Stimulated activated naive B cell treated with anti-CD40 and anti-IgM and Interleukin-4, amounts not matched to agents 10 μg/mL and 1 μg/mL and 100 μg/mL, for 72 hours (primary cell): Measurements from ENCODE around the gene BHLHE40.

Experiments used
- ATAC-seq, 2 donors: fragments of 150-1000 bp; cut with Tn5 transposase; replicated peaks; 2 replicates each; pipeline ENCODE4 v1.10.0; 2021; ENCODE audit warnings: moderate library complexity in 1 of 2
- DNase-seq: peaks from one replicate; pipeline ENCODE4 v3.0.0; 2021
- H3K27ac Mint-ChIP-seq: one replicate; pipeline ENCODE4 v1.8.0; 2022; ENCODE audit warnings: mild to moderate bottlenecking, mixed read lengths
- H3K27me3 Mint-ChIP-seq, 2 donors: one replicate each; pipeline ENCODE4 v1.8.0; 2022; ENCODE audit warnings: mixed read lengths in 2 of 2
- H3K36me3 Mint-ChIP-seq, 2 donors: one replicate each; pipeline ENCODE4 v1.8.0; 2022; ENCODE audit warnings: mixed read lengths in 2 of 2, mild to moderate bottlenecking in 1 of 2
- H3K4me1 Mint-ChIP-seq, 2 donors: one replicate each; pipeline ENCODE4 v1.8.0; 2022; ENCODE audit warnings: mixed read lengths in 2 of 2, mild to moderate bottlenecking in 1 of 2
- H3K4me3 Mint-ChIP-seq, 2 donors: one replicate each; pipeline ENCODE4 v1.8.0; 2022; ENCODE audit warnings: mild to moderate bottlenecking in 2 of 2, mixed read lengths in 2 of 2, moderate library complexity in 1 of 2
- H3K9me3 Mint-ChIP-seq, 2 donors: one replicate each; pipeline ENCODE4 v1.8.0; 2022; ENCODE audit warnings: mixed read lengths in 2 of 2, mild to moderate bottlenecking in 1 of 2

BHLHE40 gene

GRCh38 chr3:4983739-4984510 is 4.7 kb downstream of the BHLHE40 start:
- Mint-ChIP-seq H3K4me1 (peaks cover 38 to 66% of the 10 kb centered on the region in 2 donors), H3K9me3 (no peaks in the 10 kb centered on the region), H3K27me3 (no peaks in the 10 kb centered on the region), H3K27ac (peak overlapping the region; percentile 96), H3K36me3 (peaks cover 61 to 71% of the 10 kb centered on the region in 2 donors), H3K4me3 (peak overlapping the region; percentile 85 to 92)
- peak; percentile 54 to 66 for ATAC-seq
- peak; percentile 88 for DNase-seq

- Mint-ChIP-seq H3K4me1 (peaks cover 43 to 71% of the 10 kb centered on the region in 2 donors), H3K27ac (peak overlapping the region; percentile 96), H3K4me3 (peak overlapping the region; percentile 85 to 92), H3K36me3 (peaks cover 59 to 66% of the 10 kb centered on the region in 2 donors), H3K27me3 (no peaks in the 10 kb centered on the region), H3K9me3 (no peaks in the 10 kb centered on the region)
- no peak for ATAC-seq
- no peak for DNase-seq
Observed at GRCh38 chr3:4984511-4984864, 5.3 kb downstream of the BHLHE40 start.

GRCh38 chr3:4985330-4986174 is 6.3 kb downstream of the BHLHE40 start:
- H3K4me3 Mint-ChIP-seq, result peak overlapping the region; percentile 84 to 85
- H3K27ac Mint-ChIP-seq, result peak overlapping the region; percentile 95
- H3K36me3 Mint-ChIP-seq, result peaks cover 48 to 55% of the 10 kb centered on the region in 2 donors
- H3K27me3 Mint-ChIP-seq, result no peaks in the 10 kb centered on the region
- peaks cover 46 to 75% of the 10 kb centered on the region in 2 donors for H3K4me1 Mint-ChIP-seq
- H3K9me3 Mint-ChIP-seq, result no peaks in the 10 kb centered on the region
- no peak for DNase-seq
- no peak for ATAC-seq

DNA sequence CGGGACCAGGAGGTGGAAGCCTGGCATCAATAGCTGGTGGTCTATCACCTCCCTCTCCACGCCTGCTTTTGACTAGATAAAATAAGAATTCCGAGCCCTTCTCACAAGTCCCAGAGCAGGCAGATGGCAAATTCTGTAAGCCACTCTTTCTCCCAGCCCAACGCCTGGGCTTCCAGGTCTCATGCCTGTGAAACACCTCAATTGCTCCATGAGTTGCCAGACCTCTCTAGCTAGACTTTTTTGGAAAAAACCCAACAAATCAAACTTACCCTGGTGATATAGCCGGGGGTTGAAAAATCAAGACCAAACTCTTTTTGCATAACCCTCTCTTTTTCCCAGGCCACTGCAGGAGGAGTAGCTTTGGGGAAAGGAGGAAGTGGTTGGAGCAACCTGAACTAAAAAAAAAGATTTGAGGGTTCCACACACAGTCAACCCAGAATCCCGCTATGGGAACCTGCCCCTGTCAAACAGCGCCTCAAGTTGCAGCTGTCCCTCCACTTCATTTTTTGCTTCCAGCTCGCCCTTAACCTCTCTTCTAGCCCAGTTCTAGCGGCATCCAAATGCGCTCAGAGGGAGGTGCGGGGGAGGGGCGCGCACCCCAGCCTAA is 7.0 kb downstream of the BHLHE40 start:
- peak overlapping the region; percentile 84 to 85 for H3K4me3 Mint-ChIP-seq
- ATAC-seq, result peak; percentile 19 to 24
- H3K36me3 Mint-ChIP-seq, result peaks cover 43 to 49% of the 10 kb centered on the region in 2 donors

DNA sequence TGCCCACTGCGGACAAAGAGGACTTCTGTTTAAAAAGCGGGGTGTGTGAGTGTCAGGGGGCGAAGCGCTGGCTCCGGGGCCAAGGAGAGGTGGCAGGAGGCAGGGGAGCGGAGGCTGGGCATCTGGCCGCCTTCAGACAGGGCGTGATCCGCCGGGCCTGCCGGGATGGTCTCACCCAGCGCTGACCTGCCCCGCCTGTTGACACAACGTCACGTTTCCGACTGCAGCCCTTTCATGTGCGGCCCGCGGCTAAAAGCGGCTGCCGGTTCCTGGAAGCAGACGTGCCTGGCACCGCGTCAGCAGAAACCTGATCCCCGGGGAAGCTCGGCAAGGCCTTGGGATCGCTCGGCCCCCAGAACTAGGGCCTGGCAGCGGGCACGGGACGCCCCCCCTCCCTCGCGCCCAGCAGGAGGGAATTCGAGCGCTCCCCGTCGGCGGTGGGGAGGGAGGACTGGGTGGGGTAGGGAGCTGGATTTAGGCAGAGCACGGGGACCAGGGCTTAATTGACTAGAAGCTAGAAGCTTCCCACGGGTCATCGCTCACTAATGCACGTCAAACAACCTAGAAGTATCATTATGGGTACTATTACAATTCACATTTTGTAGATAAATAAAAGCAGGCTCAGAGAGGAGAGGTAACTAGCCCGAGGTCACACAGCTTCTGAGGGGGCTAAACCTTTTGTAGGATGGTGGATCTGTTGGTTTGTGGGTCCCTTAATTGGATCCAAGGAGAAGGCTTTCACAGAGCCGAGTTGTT is 7.7 kb downstream of the BHLHE40 start:
- Mint-ChIP-seq H3K4me1 (peaks cover 41 to 67% of the 10 kb centered on the region in 2 donors), H3K36me3 (peaks cover 36 to 42% of the 10 kb centered on the region in 2 donors), H3K9me3 (no peaks in the 10 kb centered on the region), H3K27ac (peak overlapping the region; percentile 95), H3K4me3 (peak overlapping the region; percentile 84 to 85), H3K27me3 (no peaks in the 10 kb centered on the region)
- DNase-seq, result peak; percentile 86
- peak; percentile 60 for ATAC-seq

More for the DNA sequence above, 7.0 kb downstream of the BHLHE40 start:
- Mint-ChIP-seq H3K27me3 (no peaks in the 10 kb centered on the region), H3K9me3 (no peaks in the 10 kb centered on the region), H3K27ac (peak overlapping the region; percentile 95), H3K4me1 (peaks cover 44 to 72% of the 10 kb centered on the region in 2 donors)
- DNase-seq, result no peak

DNA sequence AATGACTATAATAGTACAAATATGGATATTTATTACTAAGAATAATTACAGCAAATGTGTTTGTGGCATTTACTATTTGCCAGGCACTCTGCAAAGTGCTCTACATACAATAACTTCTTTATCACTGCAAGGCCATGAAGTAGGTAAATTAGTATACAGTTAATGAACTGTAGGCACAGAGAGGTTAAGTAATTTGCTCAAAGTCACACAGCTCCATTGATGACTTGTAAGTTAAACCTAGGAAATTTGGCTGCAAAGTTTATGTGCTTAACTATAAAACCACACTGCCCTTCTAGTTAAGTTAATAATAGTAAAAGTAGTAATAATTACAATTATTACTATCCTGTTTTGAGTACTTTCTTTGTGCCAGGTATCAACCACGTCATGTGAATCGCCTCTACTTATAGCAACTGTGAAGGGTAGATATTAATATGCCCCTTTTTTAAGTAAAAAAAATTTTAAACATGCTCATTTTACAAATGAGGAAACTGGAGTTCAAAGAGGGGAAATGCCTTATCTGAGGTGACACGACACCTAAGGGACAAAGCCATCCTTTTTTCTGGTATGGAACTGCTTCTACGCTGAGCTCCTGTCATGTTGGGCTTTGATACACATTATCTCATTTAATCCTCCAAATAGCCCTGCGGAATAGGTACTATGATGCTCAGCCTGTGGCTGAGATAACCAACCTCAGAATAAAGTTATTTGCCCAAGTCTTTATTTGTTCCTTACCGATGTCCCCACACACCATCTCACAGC is 8.5 kb downstream of the BHLHE40 start:
- ATAC-seq, result no peak
- no peaks in the 10 kb centered on the region for H3K27me3 Mint-ChIP-seq
- peaks cover 43 to 65% of the 10 kb centered on the region in 2 donors for H3K4me1 Mint-ChIP-seq
- H3K36me3 Mint-ChIP-seq, result peaks cover 32 to 34% of the 10 kb centered on the region in 2 donors
- no peak for DNase-seq
- peak overlapping the region; percentile 84 to 85 for H3K4me3 Mint-ChIP-seq
- no peaks in the 10 kb centered on the region for H3K9me3 Mint-ChIP-seq
- peak overlapping the region; percentile 95 for H3K27ac Mint-ChIP-seq

DNA sequence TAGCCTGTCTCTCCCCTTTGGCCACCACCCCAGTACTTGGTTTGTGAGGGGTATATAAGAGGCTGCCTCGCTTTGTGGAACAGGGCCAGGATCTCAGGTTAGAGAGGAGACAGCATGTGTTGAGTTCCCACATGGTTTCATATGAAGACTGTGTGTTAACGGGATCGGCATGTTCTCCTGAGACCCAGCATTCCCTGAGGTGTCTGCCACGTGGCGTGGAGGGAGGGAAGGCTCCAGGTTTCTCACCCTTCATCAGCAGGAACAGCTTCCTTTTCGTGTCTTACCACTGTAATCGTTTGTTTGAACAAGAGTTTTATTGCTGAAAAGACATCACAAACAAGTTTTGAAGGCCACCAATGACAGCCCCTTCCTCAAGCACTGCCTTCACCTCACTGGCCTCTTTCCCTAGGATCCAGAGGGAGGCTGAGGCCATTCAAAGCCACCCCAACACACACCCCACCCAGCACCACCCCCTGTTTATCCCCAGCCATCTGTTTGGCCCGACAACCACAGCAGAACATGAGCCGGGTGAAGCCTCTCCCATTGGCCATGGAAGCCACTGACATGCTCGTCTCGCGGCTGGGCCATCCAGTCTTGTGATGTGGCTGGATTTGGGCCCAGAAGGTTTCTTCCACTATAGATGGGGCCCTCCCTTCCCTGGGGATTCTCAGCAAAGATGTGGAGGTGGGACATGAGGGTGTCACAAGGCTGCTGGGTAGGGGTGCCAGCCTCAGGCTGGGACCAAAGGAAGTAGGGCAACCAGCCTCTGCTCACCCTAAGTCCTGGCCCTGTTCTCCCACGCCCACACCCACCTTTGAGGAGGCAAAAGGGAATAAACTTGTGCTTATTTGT is 10.0 kb downstream of the BHLHE40 start:
- DNase-seq, result no peak
- no peaks in the 10 kb centered on the region for H3K27me3 Mint-ChIP-seq
- H3K36me3 Mint-ChIP-seq, result peaks cover 17 to 19% of the 10 kb centered on the region in 2 donors
- no peak overlapping the region for H3K4me3 Mint-ChIP-seq
- no peak for ATAC-seq
- H3K4me1 Mint-ChIP-seq, result peaks cover 34 to 57% of the 10 kb centered on the region in 2 donors
- H3K9me3 Mint-ChIP-seq, result no peaks in the 10 kb centered on the region
- H3K27ac Mint-ChIP-seq, result peak overlapping the region; percentile 84

- no peak for ATAC-seq
- no peak overlapping the region for H3K27ac Mint-ChIP-seq
- no peaks in the 10 kb centered on the region for H3K9me3 Mint-ChIP-seq
- H3K4me3 Mint-ChIP-seq, result no peak overlapping the region
- no peak for DNase-seq
- peaks cover 12 to 14% of the 10 kb centered on the region in 2 donors for H3K36me3 Mint-ChIP-seq
- H3K4me1 Mint-ChIP-seq, result peaks cover 38 to 60% of the 10 kb centered on the region in 2 donors
- no peaks in the 10 kb centered on the region for H3K27me3 Mint-ChIP-seq
Observed at GRCh38 chr3:4990069-4990468, 10.8 kb downstream of the BHLHE40 start.

DNA sequence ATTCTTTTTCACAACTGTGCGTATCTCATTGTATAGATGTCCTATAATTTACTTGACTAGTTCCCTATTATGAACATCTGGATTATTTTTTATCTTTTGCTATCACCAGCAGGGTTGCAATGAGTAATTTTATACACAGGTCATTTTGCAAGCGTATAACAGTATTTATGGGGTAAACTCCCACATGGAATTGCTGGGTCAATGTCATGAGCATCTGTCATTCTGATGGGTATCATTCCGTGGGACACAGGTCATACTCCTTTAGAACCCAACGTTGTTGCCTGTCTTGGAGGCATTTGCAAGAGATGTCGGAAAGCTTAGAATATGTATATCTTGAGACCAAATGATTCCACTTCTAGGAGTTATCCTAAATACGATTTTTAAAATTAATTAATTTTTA is 12.9 kb downstream of the BHLHE40 start:
- H3K4me1 Mint-ChIP-seq, result peaks cover 42 to 60% of the 10 kb centered on the region in 2 donors
- H3K36me3 Mint-ChIP-seq, result no peaks in the 10 kb centered on the region
- DNase-seq, result no peak
- no peak for ATAC-seq
- no peaks in the 10 kb centered on the region for H3K9me3 Mint-ChIP-seq
- H3K27ac Mint-ChIP-seq, result no peak overlapping the region
- H3K4me3 Mint-ChIP-seq, result no peak overlapping the region
- H3K27me3 Mint-ChIP-seq, result no peaks in the 10 kb centered on the region

DNA sequence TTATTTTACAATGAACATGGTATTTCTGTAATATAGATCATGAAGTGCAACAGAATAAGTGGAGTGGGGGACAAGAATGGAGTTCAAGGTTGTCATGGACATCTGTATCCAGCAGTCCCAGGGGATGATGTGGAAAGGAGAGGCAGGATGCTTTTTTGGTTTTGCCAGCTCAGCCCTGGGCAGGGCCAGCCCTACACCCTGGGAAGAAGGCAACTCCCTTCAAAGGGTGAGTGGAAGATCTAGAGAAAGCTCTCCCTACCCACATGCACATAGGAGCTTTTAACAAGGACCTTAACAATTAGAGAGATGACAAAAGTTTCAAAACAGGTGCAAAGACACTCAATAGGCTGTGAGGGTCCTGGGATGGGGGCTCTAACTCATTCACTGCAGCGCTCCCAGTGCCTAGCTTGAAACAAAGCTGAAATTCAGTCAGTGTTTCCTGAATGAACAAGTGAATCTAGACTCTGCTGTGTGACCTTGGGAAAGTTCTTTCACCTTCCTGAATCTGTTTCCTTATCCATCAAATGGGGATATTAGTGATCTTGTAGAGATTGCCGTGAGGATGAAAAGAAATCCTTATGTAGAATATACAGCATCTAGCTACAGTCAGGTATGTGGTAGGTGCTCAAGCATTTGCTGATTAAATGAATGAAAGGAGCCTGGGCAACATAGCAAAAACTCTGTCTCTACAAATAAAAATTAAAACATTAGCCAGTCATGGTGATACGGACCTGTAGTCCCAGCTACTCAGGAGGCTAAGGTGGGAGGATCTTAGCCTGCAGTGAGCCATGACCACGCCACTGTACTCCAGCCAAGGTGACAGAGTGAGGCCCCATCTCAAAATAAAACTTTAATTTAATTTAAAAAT is 14.3 kb downstream of the BHLHE40 start:
- Mint-ChIP-seq H3K36me3 (no peaks in the 10 kb centered on the region), H3K9me3 (no peaks in the 10 kb centered on the region), H3K27me3 (no peaks in the 10 kb centered on the region), H3K4me1 (peaks cover 37 to 51% of the 10 kb centered on the region in 2 donors), H3K4me3 (no peak overlapping the region), H3K27ac (peak overlapping the region; percentile 20)
- DNase-seq, result no peak
- ATAC-seq, result no peak

DNA sequence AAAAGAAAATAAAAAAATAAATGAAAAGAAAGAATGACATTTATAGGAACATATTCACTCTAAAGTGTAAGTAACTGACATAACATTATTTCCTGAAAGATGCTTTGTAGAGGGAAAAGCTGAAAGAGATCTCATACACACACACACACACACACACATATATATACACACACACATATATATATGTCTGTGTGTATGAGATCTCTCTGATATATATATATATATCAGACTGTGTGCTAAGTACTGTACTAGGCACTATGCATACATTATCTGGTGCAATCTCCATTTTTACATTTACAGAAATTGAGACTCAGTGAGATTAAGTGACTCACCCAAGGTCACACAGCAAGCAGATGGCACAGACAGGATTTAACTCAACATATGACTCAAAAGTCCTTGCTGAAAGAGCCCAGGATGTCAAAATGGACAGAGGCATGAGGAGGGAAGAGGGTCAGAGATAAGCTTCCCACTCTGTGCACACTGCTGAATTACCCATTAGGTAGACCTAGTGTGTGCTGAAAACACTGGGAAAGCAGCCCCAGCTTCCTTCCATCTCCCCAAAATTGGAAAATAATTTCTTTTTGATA is 15.0 kb downstream of the BHLHE40 start:
- H3K4me3 Mint-ChIP-seq, result peak overlapping the region in 1 of 2 donors; percentile 31
- no peaks in the 10 kb centered on the region for H3K36me3 Mint-ChIP-seq
- no peaks in the 10 kb centered on the region for H3K27me3 Mint-ChIP-seq
- H3K9me3 Mint-ChIP-seq, result no peaks in the 10 kb centered on the region
- peak overlapping the region; percentile 93 for H3K27ac Mint-ChIP-seq
- peaks cover 33 to 43% of the 10 kb centered on the region in 2 donors for H3K4me1 Mint-ChIP-seq
- DNase-seq, result no peak
- ATAC-seq, result peak; percentile 52 to 55
